Thoracic aorta (tissue), 2 donors: ENCODE measurements around the gene TIGIT. TPM values are rescaled to one million over a fixed set of nuclear protein-coding genes. Genes with fewer than 3 reads are reported as not detected.

Experiments
- ATAC-seq: fragments of 150-250 bp; one replicate; pipeline ENCODE4 v1.8.0; 2017; ENCODE audit warnings: low read depth; ENCODE audit not compliant: insufficient number of reproducible peaks, low FRiP score
- DNase-seq: peaks from one replicate; pipeline ENCODE4 v3.0.0-alpha.2; 2020; ENCODE audit warnings: low spot score
- H3K27ac ChIP-seq, 2 donors: fragments of 200-600 bp; sonication (generic); 1 replicate in 1 of 2; 2 replicates in 1 of 2; pipeline ENCODE4 v1.5.1; 2016; ENCODE audit warnings: mild to moderate bottlenecking in 2 of 2, moderate library complexity in 2 of 2
- H3K27me3 ChIP-seq: fragments of 200-600 bp; sonication (generic); replicated peaks from 2 replicates; pipeline ENCODE4 v1.6.0; 2016; ENCODE audit warnings: mild to moderate bottlenecking; ENCODE audit not compliant: insufficient read depth
- H3K36me3 ChIP-seq: fragments of 200-600 bp; sonication (generic); one replicate; pipeline ENCODE4 v1.5.1; 2016
- H3K4me1 ChIP-seq, 2 donors: fragments of 200-600 bp; sonication (generic); 1 replicate in 1 of 2; 2 replicates in 1 of 2; pipeline versions ENCODE4 v1.5.1 to v1.6.0; 2016; ENCODE audit warnings: low read depth in 2 of 2, mild to moderate bottlenecking in 1 of 2; ENCODE audit not compliant: control insufficient read depth in 1 of 2
- H3K4me3 ChIP-seq: fragments of 200-600 bp; sonication (generic); 2 replicates; pipeline ENCODE4 v1.5.1; 2016; ENCODE audit warnings: mild to moderate bottlenecking
- H3K9me3 ChIP-seq: fragments of 200-600 bp; sonication (generic); 2 replicates; pipeline ENCODE4 v1.5.1; 2016
- total RNA-seq, 2 donors: library from RNA; depleted of rRNA; stranded (reverse); fragments of >200 nt; gene quantifications; one replicate each; pipeline versions ENCODE4 v1.1.0 to v1.2.3, GENCODE V29; 2016
- TF ChIP-seq, protein P1 (sequence below): fragments of 200-600 bp; sonication (generic); IDR thresholded peaks from one replicate; pipeline ENCODE4 v1.5.1; 2019; ENCODE audit warnings: antibody characterized with exemption

Gene TIGIT
- total RNA-seq, 2 donors from 2014 or later, result 0.14 to 0.21 TPM

DNA sequence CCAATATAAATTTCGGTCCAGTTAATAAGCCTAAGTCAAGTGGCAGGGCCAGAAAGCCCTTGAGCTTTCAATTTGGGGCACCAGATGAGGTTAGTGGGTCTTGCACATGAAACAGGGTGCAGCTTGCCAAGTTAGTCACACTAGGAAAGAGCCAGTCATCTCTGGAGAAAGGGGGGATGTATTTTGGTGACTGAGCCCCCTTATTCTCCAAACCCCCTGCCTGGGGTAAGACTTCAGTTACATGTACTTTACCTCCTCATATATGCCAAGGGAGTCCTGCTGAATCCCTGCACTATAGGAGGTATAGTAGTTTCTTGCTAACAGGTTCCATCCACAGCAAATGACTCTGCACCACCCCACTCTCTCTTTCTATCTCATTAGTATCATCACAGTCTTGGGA, 62.7 kb downstream of the TIGIT start:
- no peaks in the 10 kb centered on the region for H3K36me3 ChIP-seq
- H3K4me3 ChIP-seq, result no peak overlapping the region
- H3K9me3 ChIP-seq, result no peaks in the 10 kb centered on the region
- H3K27me3 ChIP-seq, result no peaks in the 10 kb centered on the region
- DNase-seq, result no peak
- no peak overlapping the region for H3K27ac ChIP-seq
- ATAC-seq, result no peak
- peaks cover 0 to 5% of the 10 kb centered on the region in 2 donors for H3K4me1 ChIP-seq
- TF ChIP-seq, protein P1, sequence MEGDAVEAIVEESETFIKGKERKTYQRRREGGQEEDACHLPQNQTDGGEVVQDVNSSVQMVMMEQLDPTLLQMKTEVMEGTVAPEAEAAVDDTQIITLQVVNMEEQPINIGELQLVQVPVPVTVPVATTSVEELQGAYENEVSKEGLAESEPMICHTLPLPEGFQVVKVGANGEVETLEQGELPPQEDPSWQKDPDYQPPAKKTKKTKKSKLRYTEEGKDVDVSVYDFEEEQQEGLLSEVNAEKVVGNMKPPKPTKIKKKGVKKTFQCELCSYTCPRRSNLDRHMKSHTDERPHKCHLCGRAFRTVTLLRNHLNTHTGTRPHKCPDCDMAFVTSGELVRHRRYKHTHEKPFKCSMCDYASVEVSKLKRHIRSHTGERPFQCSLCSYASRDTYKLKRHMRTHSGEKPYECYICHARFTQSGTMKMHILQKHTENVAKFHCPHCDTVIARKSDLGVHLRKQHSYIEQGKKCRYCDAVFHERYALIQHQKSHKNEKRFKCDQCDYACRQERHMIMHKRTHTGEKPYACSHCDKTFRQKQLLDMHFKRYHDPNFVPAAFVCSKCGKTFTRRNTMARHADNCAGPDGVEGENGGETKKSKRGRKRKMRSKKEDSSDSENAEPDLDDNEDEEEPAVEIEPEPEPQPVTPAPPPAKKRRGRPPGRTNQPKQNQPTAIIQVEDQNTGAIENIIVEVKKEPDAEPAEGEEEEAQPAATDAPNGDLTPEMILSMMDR, result no peak

Other genes starting within 250 kb of the TIGIT start
- gene CCDC191, start 237.5 kb upstream of the TIGIT start, total RNA-seq, result 1 to 10 TPM; 2.3 to 3.4 TPM
- 10 to 100 TPM; 21.4 to 48.5 TPM for gene QTRT2, start 237.3 kb upstream of the TIGIT start, total RNA-seq
- gene DRD3, start 115.0 kb upstream of the TIGIT start, total RNA-seq, result not detected
- not detected for gene ZNF80, start 56.5 kb upstream of the TIGIT start, total RNA-seq